GM12872 (cell line): Measurements from ENCODE around the gene CPS1.

Experiments
- CTCF ChIP-seq: IDR thresholded peaks from 3 replicates; pipeline ENCODE4 v1.5.1; 2011; ENCODE audit warnings: low read depth, mild to moderate bottlenecking, low read length, moderate library complexity; ENCODE audit not compliant: insufficient read depth

Gene CPS1

DNA sequence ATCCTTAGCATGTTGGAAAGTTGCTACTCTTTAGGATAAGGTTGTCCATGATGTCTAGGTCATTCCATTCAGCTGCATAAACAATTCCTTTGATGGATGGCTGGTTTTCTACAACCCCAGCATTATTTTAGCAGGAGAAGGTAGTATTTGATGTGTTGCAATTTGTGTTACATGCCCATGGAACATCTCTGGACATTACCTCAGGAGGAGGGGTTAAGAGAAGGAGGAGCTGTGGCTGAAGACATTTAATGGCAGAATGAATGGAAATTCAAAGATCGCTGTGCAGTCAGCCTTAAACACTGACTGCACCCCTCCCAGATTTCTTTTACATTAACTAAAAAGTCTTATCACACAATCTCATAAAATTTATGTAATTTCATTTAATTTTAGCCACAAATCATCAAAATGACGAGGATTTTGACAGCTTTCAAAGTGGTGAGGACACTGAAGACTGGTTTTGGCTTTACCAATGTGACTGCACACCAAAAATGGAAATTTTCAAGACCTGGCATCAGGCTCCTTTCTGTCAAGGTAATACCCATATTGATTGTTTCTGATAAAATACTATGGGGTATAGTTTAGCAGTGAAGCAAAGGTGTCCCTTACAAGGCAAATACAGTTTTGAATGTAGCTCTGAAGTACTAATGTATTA, at the start of gene CPS1:
CPS1 (plus strand) TSS at position 271 of the 652 bp plus-strand sequence; CDS start at position 406, 135 bp downstream.
- no peak for TF ChIP-seq CTCF

GRCh38 chr2:210515911-210516310, 40.5 kb upstream of the CPS1 start:
- no peak for TF ChIP-seq CTCF

DNA sequence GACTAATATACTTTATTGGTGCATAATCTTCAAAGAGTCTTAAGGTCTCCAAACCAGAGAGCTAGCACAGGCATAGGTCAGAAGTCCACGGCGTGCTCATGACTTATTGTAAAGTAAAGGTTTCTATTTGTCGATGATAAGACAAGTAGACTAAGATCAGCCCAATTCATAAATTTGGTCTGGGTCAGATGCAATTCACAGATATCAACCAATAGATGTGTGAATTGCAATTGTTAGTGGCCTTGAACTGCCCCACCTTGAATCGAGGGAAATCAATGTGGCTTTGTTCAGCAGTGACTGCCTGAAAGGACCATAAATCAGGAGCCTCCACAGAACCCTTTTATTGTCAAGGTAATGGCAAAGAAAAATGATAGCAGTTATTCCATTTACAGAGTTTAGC, 39.1 kb upstream of the CPS1 start:
- no peak for TF ChIP-seq CTCF

- no peak for TF ChIP-seq CTCF
Measured at GRCh38 chr2:210519594-210519993, 36.8 kb upstream of the CPS1 start.

GRCh38 chr2:210522399-210522798, 34.0 kb upstream of the CPS1 start:
- TF ChIP-seq CTCF, result no peak

GRCh38 chr2:210523650-210524289, 32.6 kb upstream of the CPS1 start:
- TF ChIP-seq CTCF, result no peak

DNA sequence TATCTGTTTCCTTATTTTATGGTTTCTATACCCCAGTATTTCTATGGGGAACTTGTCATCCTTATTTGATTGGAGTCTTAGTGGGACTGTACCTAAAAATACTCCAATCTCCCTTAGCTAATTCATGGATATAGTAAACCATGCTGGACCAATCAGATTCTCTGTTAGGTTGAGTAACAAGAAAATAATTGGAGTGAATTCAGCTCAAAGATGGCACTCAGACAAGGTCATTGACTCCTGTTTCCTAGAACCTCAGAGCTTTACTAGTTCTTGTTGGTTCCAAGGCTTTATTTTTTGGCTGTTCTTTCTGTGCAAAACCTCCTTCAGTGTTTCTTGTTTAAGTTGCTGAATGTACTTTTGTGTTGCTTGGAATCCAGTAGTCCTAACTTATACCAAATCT, 31.9 kb upstream of the CPS1 start:
- TF ChIP-seq CTCF, result no peak
